ENCODE results near the gene DOCK2. TPM values are rescaled to one million over a fixed set of nuclear protein-coding genes. Genes with fewer than 3 reads are reported as not detected.

DOCK2 gene
- total and polyA plus RNA-seq, 2 of the 8 experiments (the other 6 are each of a cell fraction or from before 2014, with no cell fraction given) = 3.9 to 5.7 TPM

DNA sequence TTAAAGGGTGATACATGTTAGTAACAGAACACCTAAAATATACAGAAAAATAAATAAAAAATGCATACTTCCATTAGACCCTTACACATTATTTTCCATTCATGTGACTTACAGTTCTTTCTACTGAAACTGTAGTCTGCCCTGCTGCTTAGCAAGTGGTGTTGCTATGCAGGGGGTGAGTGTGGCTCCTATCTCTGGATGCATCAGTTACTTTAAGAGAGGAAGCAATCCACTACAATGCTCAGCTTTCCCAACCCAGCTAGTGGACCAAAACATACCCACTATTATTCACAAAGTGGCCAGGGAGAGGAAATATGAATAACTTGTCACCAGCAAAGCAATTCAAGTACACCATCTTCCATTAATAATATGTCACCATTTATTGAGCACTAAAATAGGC is 121.8 kb downstream of the DOCK2 start:
- Histone ChIP-seq H2BK15ac (ENCODE audit: low read length) (no peak overlapping the region), H4K8ac (ENCODE audit: extremely low read depth, insufficient read depth, low read length) (no peak overlapping the region), H3K4me3 (ENCODE audit: extremely low read depth in 1 of 4, insufficient read depth in 2 of 4, low read depth in 3 of 4, low read length in 4 of 4) (no peak overlapping the region), H3K9me3 (ENCODE audit: insufficient read depth in 2 of 2, low read depth in 1 of 2, low read length in 1 of 2) (no peaks in the 10 kb centered on the region), H3K9ac (replicated peaks in 1 of 4; ENCODE audit: extremely low read depth in 1 of 4, low read depth in 3 of 4, low read length in 3 of 4) (no peak overlapping the region), H3K4me2 (ENCODE audit: insufficient read depth in 1 of 2, low read depth in 2 of 2, low read length in 2 of 2) (no peak overlapping the region), H2BK5ac (ENCODE audit: low read depth, low read length) (no peak overlapping the region), H2BK12ac (ENCODE audit: low read depth, low read length) (no peak overlapping the region), H4K5ac (ENCODE audit: insufficient read length, low read depth, low read length) (no peak overlapping the region), H2BK20ac (ENCODE audit: low read length) (no peak overlapping the region), H3K79me2 (ENCODE audit: control insufficient read depth in 1 of 2, insufficient read depth in 2 of 2, low read length in 2 of 2) (no peaks in the 10 kb centered on the region), H3K27me3 (replicated peaks in 1 of 4; ENCODE audit: control insufficient read depth in 3 of 4, extremely low read depth in 1 of 4, insufficient read depth in 3 of 4, low read length in 3 of 4) (no peaks in the 10 kb centered on the region), H3K27ac (ENCODE audit: low read depth, low read length) (no peak overlapping the region), H3K4me1 (replicated peaks in 1 of 4; ENCODE audit: control insufficient read depth in 3 of 4, insufficient read depth in 4 of 4, low read length in 3 of 4) (peaks cover 0 to 5% (median 4%) of the 10 kb centered on the region in 4 experiments; a peak in 3 of 7 replicates), H4K20me1 (replicated peaks in 1 of 2; ENCODE audit: control insufficient read depth in 1 of 2, insufficient read depth in 2 of 2, low read length in 2 of 2) (no peaks in the 10 kb centered on the region), H2BK120ac (replicated peaks; ENCODE audit: low read depth, low read length) (no peak overlapping the region), H3K23me2 (ENCODE audit: low read depth, low read length) (no peaks in the 10 kb centered on the region), H3K56ac (replicated peaks; ENCODE audit: insufficient read length, low read depth, low read length) (no peak overlapping the region), H2AK5ac (ENCODE audit: low read depth, low read length) (no peak overlapping the region), H3K14ac (ENCODE audit: insufficient read length) (no peak overlapping the region), H2AFZ (ENCODE audit: low read length) (no peak overlapping the region), H3K4ac (replicated peaks; ENCODE audit: insufficient read length, low read depth, low read length) (no peak overlapping the region), H3K79me1 (ENCODE audit: low read depth, low read length) (no peaks in the 10 kb centered on the region), H4K91ac (replicated peaks; ENCODE audit: insufficient read length, low read length) (no peak overlapping the region), H3K36me3 (ENCODE audit: control insufficient read depth in 2 of 4, insufficient read depth in 4 of 4, low read length in 3 of 4) (no peaks in the 10 kb centered on the region), H3K18ac (ENCODE audit: extremely low read depth, low read length) (no peak overlapping the region), H3K23ac (ENCODE audit: insufficient read length) (no peak overlapping the region)
- CTCF ChIA-PET (ENCODE audit: partially characterized antibody) = no interaction called here
- DNase-seq (ENCODE audit: low read depth in 1 of 2, low spot score in 2 of 2) = no peak
- TF ChIP-seq RXRA (IDR thresholded peaks at IDR 0.05; ENCODE audit: insufficient read depth, low read depth, low read length) = no peak
- TF ChIP-seq GTF2F1 (IDR thresholded peaks at IDR 0.05; ENCODE audit: borderline replicate concordance, low read depth, low read length) = no peak
- TF ChIP-seq TCF12 (IDR thresholded peaks at IDR 0.05; ENCODE audit: low read depth, low read length) = no peak
- TF ChIP-seq FOSL1 (IDR thresholded peaks at IDR 0.05; ENCODE audit: insufficient read depth, low read depth, low read length) = no peak
- no peak for TF ChIP-seq PHF8 (conservative IDR thresholded peaks at IDR 0.05; ENCODE audit: low read depth, low read length)
- TF ChIP-seq YY1 (IDR thresholded peaks at IDR 0.05; ENCODE audit: low read depth, low read length) = no peak
- TF ChIP-seq USF2 (IDR thresholded peaks at IDR 0.05; ENCODE audit: low read length) = no peak
- no peak for TF ChIP-seq BRCA1 (IDR thresholded peaks at IDR 0.05; ENCODE audit: low read depth, low read length)
- TF ChIP-seq HDAC2 (IDR thresholded peaks at IDR 0.05; ENCODE audit: borderline replicate concordance in 1 of 2, low read depth in 2 of 2, low read length in 2 of 2) = no peak
- no peak for TF ChIP-seq JUND (IDR thresholded peaks at IDR 0.05; ENCODE audit: low read length)
- TF ChIP-seq CBX5 (IDR thresholded peaks at IDR 0.05; ENCODE audit: low read depth, low read length) = no peak
- no peak for TF ChIP-seq NRF1 (IDR thresholded peaks at IDR 0.05; ENCODE audit: low read depth, low read length)
- FAIRE-seq = no peak
- POLR2A ChIA-PET (ENCODE audit: partially characterized antibody) = no interaction called here
